Osteoblast (primary cell): ENCODE data around the gene TNFRSF1A. TPM values are rescaled to one million over a fixed set of nuclear protein-coding genes. Genes with fewer than 3 reads are reported as not detected.

Source experiments
- DNase-seq: peaks from one replicate; pipeline ENCODE4 v3.0.0; 2011; ENCODE audit warnings: low spot score, mixed read lengths; ENCODE audit not compliant: insufficient read length; ENCODE audit errors: missing footprints
- H2AFZ ChIP-seq: 2 replicates; pipeline ENCODE4 v1.6.0; 2011; ENCODE audit warnings: mild to moderate bottlenecking, low read length
- H3K27ac ChIP-seq: 2 replicates; pipeline ENCODE4 v1.5.1; 2011; ENCODE audit warnings: mild to moderate bottlenecking, low read depth, low read length, moderate library complexity
- H3K27me3 ChIP-seq: 2 replicates; pipeline ENCODE4 v1.6.0; 2012; ENCODE audit warnings: mild to moderate bottlenecking, control low read depth, inconsistent platforms, low read length, moderate library complexity; ENCODE audit not compliant: insufficient read depth
- H3K36me3 ChIP-seq: 2 replicates; pipeline ENCODE4 v1.5.1; 2011; ENCODE audit warnings: mild to moderate bottlenecking, low read length, control low read depth, moderate library complexity; ENCODE audit not compliant: insufficient read depth
- H3K4me1 ChIP-seq: 2 replicates; pipeline ENCODE4 v1.5.1; 2011; ENCODE audit warnings: mild to moderate bottlenecking, low read length, control low read depth, moderate library complexity; ENCODE audit not compliant: insufficient read depth
- H3K4me2 ChIP-seq: 2 replicates; pipeline ENCODE4 v1.6.0; 2011; ENCODE audit warnings: mild to moderate bottlenecking, low read length; ENCODE audit not compliant: insufficient read depth
- H3K4me3 ChIP-seq: fragments of 200-600 bp; sonication (generic); 3 replicates; pipeline ENCODE4 v1.5.1; 2012; ENCODE audit warnings: mild to moderate bottlenecking, low read length, inconsistent platforms; ENCODE audit not compliant: insufficient read depth
- H3K79me2 ChIP-seq: 2 replicates; pipeline ENCODE4 v1.6.0; 2012; ENCODE audit warnings: mild to moderate bottlenecking, low read length, control low read depth, inconsistent platforms; ENCODE audit not compliant: insufficient read depth
- H3K9me3 ChIP-seq: 2 replicates; pipeline ENCODE4 v1.5.1; 2011; ENCODE audit warnings: low read depth, low read length, control low read depth
- H4K20me1 ChIP-seq: 2 replicates; pipeline ENCODE4 v1.6.0; 2012; ENCODE audit warnings: mild to moderate bottlenecking, low read length, control low read depth; ENCODE audit not compliant: insufficient read depth
- total RNA-seq: library from RNA; depleted of rRNA; stranded (reverse); fragments of >200 nt; gene quantifications from 2 replicates; pipeline ENCODE4 v1.2.3, GENCODE V29; 2012
- TF ChIP-seq, protein P1 (sequence below): IDR thresholded peaks from 2 replicates; pipeline ENCODE4 v1.5.1; 2011; ENCODE audit warnings: mild to moderate bottlenecking, low read depth, low read length, moderate library complexity; ENCODE audit errors: extremely low read depth

The TNFRSF1A gene
- total RNA-seq, 1 donor = 228 TPM

DNA sequence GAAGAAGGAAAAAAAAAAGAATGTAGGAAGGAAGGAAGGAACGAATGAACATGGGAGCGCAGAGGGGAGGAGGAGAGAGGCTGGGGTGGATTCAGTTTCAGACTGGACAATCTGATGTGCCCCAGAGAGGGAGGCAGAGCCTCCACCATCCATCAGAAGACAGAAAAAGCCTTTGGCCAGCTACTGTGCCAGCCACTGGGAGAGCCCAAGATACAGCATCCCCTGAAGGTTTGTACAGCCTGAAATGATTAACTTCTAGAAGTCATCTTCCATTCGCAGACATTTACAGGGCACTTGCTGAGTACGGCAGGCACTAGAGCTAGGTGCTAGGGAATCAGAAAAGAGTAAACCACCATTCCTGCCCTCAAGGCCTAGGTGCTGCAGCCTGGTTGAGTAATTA, 22.4 kb downstream of the TNFRSF1A start:
- peak; percentile 64 for DNase-seq
- no peak overlapping the region for H3K27ac ChIP-seq

GRCh38 chr12:6318440-6318879, 23.4 kb downstream of the TNFRSF1A start:
- Histone ChIP-seq H3K79me2 (no peaks in the 10 kb centered on the region), H3K4me3 (no peak overlapping the region), H3K27ac (no peak overlapping the region), H3K27me3 (no peaks in the 10 kb centered on the region), H3K4me1 (peaks cover 9% of the 10 kb centered on the region), H2AFZ (no peak overlapping the region), H3K36me3 (no peaks in the 10 kb centered on the region), H4K20me1 (no peaks in the 10 kb centered on the region), H3K9me3 (no peaks in the 10 kb centered on the region), H3K4me2 (no peak overlapping the region)
- peak; percentile 58 for DNase-seq
- TF ChIP-seq, protein P1, sequence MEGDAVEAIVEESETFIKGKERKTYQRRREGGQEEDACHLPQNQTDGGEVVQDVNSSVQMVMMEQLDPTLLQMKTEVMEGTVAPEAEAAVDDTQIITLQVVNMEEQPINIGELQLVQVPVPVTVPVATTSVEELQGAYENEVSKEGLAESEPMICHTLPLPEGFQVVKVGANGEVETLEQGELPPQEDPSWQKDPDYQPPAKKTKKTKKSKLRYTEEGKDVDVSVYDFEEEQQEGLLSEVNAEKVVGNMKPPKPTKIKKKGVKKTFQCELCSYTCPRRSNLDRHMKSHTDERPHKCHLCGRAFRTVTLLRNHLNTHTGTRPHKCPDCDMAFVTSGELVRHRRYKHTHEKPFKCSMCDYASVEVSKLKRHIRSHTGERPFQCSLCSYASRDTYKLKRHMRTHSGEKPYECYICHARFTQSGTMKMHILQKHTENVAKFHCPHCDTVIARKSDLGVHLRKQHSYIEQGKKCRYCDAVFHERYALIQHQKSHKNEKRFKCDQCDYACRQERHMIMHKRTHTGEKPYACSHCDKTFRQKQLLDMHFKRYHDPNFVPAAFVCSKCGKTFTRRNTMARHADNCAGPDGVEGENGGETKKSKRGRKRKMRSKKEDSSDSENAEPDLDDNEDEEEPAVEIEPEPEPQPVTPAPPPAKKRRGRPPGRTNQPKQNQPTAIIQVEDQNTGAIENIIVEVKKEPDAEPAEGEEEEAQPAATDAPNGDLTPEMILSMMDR = no peak

More for the DNA sequence above, 22.4 kb downstream of the TNFRSF1A start:
- Histone ChIP-seq H3K9me3 (no peaks in the 10 kb centered on the region), H3K79me2 (no peaks in the 10 kb centered on the region), H3K36me3 (peaks cover 2% of the 10 kb centered on the region), H3K4me1 (peaks cover 17% of the 10 kb centered on the region), H3K4me2 (no peak overlapping the region), H4K20me1 (no peaks in the 10 kb centered on the region), H2AFZ (no peak overlapping the region), H3K27me3 (no peaks in the 10 kb centered on the region), H3K4me3 (no peak overlapping the region)
- TF ChIP-seq, protein P1 = no peak

- Histone ChIP-seq H3K4me3 (no peak overlapping the region), H3K9me3 (no peaks in the 10 kb centered on the region), H3K4me2 (no peak overlapping the region), H4K20me1 (no peaks in the 10 kb centered on the region), H3K79me2 (no peaks in the 10 kb centered on the region), H3K4me1 (peaks cover 9% of the 10 kb centered on the region), H3K36me3 (no peaks in the 10 kb centered on the region), H3K27ac (no peak overlapping the region), H2AFZ (no peak overlapping the region), H3K27me3 (no peaks in the 10 kb centered on the region)
- DNase-seq = peak; percentile 56
- TF ChIP-seq, protein P1 = no peak
These were observed 24.0 kb downstream of the TNFRSF1A start for GRCh38 chr12:6317693-6318439.

DNA sequence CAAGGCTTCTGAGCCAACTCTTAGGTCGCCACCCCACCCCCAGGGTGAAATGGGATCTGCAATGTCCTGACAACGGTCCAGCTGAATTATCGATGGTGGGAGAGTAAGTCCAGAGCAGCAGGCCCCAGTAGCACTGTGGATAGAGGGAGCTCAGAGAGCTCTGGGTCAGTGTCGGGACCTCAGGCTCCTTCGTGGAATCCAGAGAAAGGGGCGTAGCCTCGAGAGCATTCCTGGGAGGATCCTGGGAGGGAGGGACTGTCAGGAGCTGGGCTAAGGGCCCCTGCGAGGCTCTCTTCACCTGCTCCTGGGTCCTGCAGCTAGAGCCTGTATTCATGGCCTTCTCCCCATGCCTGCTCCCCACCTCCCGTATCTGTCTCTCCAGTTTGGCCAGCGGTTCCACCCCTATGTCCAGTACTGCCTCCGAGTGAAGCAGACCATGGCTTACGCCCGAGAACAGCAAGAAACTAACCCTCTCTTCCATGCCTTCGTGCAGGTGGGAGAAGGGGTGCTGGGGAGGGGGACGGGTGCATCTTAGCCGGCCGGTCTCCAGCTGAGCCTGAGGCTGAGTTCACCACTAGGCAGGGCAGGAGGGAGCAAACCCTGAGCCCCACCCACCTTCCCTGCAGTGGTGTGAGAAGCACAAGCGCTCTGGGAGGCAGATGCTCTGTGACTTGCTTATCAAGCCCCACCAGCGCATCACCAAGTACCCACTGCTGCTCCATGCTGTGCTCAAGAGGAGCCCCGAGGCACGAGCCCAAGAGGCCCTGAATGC, 24.8 kb downstream of the TNFRSF1A start:
- DNase-seq = peak; percentile 78
- Histone ChIP-seq H3K36me3 (no peaks in the 10 kb centered on the region), H3K4me3 (no peak overlapping the region), H2AFZ (no peak overlapping the region), H3K27me3 (no peaks in the 10 kb centered on the region), H3K9me3 (no peaks in the 10 kb centered on the region), H4K20me1 (no peaks in the 10 kb centered on the region), H3K79me2 (no peaks in the 10 kb centered on the region), H3K27ac (no peak overlapping the region), H3K4me1 (peaks cover 10% of the 10 kb centered on the region), H3K4me2 (no peak overlapping the region)
- TF ChIP-seq, protein P1 = no peak
